Colon (tissue), 2 donors: ENCODE measurements around the gene SMCR8.
"Not testable (repeated sequence)": the region's sequence is repeated elsewhere in the genome, so short reads cannot be mapped to it uniquely, and the experiment has no call there.

Source experiments
- FAIRE-seq: peaks from 2 replicates; lab custom pipeline; 2012; peaks lifted over from hg19 to GRCh38; lab: Jason Lieb, UNC
- donor health status: control.
- donor health status: control.

Gene SMCR8

DNA sequence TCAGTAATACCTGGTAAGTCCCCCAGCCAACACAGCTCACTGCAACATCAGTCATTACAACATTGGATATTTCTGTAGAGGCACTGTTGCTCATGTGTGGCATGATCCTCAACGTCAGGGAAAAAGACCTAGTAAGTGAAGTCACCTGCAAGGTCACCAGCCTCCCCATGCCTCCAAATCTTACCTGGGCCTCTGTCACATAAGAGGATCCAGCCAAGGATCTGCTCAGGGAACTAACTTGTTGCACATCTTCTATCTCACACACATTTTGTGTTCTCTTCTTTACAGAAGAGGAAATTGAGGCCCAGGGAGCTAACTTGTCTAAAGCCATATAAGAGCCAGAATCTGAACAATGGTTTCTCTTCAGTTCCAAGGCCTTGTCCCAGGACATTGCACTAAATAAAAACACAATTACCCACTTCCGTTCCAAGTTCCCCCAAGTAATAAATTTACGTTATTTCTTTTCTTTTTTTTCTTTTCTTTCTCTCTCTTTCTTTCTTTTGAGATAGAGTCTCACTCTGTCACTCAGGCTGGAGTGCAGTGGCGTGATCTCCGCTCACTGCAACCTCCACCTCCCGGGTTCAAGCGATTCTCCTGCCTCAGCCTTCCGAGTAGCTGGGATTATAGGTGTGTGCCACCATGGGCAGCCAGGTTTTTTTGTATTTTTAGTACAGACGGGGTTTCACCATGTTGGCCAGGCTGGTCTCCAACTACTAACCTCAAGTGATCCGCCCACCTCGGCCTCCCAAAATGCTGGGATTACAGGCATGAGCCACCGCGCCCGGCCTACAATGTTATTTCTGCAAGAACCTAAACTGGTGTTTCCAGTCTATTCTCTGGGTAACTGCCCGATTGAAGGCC lies 47.0 kb downstream of the SMCR8 start:
- no peak for FAIRE-seq

GRCh38 chr17:18362698-18363100 lies 47.6 kb downstream of the SMCR8 start:
- no peak for FAIRE-seq

GRCh38 chr17:18363101-18364049 lies 48.3 kb downstream of the SMCR8 start, which contains the start of gene SHMT1:
Gene SHMT1, minus strand, starts transcription at chr17:18363550. Its CDS starts 7,569 bp downstream, at chr17:18355981.
- FAIRE-seq: no peak

- no peak for FAIRE-seq
Measured at GRCh38 chr17:18364166-18364565, 49.1 kb downstream of the SMCR8 start.

GRCh38 chr17:18368946-18369345 lies 53.9 kb downstream of the SMCR8 start:
- FAIRE-seq: no peak

DNA sequence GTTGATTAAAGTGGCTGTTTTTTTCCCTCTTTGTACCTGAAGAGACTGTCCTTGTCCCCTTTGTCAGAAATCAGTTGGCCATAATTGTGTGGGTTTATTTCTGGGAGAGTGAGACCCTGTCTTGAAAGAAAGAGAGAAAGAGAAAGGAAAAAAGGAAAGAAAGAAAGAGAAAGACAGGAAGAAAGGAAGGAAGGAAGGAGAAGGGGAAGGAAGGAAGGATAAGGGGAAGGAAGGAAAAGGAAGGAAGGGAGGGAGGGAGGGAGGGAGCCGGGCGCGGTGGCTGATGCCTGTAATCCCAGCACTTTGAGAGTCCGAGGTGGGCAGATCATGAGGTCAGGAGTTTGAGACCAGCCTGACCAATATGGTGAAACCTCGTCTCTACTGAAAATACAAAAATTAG lies 55.7 kb downstream of the SMCR8 start:
- no peak for FAIRE-seq

DNA sequence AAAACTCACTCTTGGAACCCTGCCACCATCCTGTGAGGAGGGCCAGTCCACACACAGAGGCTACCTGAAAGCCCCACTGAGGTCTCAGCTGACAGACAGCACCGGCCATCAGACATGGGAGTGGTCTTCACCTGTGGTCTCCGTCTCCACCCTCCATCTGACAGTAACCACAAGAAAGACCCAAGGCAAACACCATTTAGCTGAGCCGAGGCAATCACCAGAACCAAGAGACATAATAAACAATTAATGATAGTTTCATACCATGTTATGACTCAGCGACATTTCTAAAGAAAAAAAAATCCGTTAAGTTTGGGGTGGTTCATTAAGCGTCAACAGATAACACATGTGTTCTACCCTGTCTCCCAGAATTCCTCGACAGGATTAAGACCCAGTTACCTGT lies 56.4 kb downstream of the SMCR8 start:
- FAIRE-seq: no peak

GRCh38 chr17:18373181-18373580 lies 58.1 kb downstream of the SMCR8 start:
- not testable (repeated sequence) for FAIRE-seq

DNA sequence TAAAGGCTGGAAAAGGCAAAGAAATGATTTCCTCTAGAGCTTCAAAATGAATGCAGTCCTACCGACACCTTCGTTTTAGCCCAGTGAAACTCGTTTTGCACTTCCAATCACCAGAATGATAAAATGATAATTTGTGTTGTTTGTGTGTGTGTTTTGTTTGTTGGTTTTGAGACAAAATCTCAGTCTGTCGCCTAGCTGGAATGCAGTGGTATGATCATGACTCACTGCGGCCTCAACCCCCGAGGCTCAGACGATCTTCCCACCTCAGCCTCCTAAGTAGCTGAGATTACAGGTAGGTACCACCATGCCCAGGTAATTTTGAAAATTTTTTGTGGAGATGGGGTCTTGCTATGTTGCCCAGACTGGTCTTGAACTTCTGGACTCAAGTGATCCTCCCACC lies 59.1 kb downstream of the SMCR8 start:
- no peak for FAIRE-seq
